ENCODE results near the gene CD82. TPM values are rescaled to one million over a fixed set of nuclear protein-coding genes. Genes with fewer than 3 reads are reported as not detected.
A peak's percentile ranks its signal among the peaks of the same experiment; 100 is the strongest.

Gene CD82
- total RNA-seq (2021; fragmentation: NEBNext Ultra II Directional; extraction: Animal tissue kit (Norgen Biotek cat#: 25700)) (7.9 and 8.6 TPM in 2 replicates), polyA plus RNA-seq (2011; rRNA removed) (10.1 and 10.3 TPM in 2 replicates), polyA minus RNA-seq (2011; rRNA and poly(A)+ RNA removed) (3.8 and 10.3 TPM in 2 replicates)
- polyA plus RNA-seq (2011; cell fraction: cytosol; rRNA removed) = 11.5 TPM
- polyA plus RNA-seq (2011; cell fraction: nucleus; rRNA removed) = 5.3 TPM
- 6.0 to 11.2 TPM (median 8.8 TPM) in 4 replicates for polyA plus RNA-seq (2012, experiment 1 of 2)
- polyA plus RNA-seq (2012, experiment 2 of 2) = 5.3 TPM
- polyA plus RNA-seq (2013, experiment 1 of 2) = 6.9 TPM
- 7.0 TPM for polyA plus RNA-seq (2013, experiment 2 of 2)
- 6.8 TPM for polyA minus RNA-seq (2011; cell fraction: cytosol; rRNA and poly(A)+ RNA removed)
- polyA minus RNA-seq (2011; cell fraction: nucleus; rRNA and poly(A)+ RNA removed) = 2.9 TPM
- long read RNA-seq, experiment 1, partial matches to known transcripts = 0 of 2 reads
- long read RNA-seq, experiment 1, other reads (novel, unspliced or antisense) = 0 of 2 reads
- long read RNA-seq, experiment 2, partial matches to known transcripts = 2 of 6 reads
- long read RNA-seq, experiment 2, other reads (novel, unspliced or antisense) = 1 of 6 reads

GRCh38 chr11:44565211-44565952 lies at the start of gene CD82:
CD82 (plus strand) TSS chr11:44565663; CDS start chr11:44594663, 29,000 bp downstream.
- CTCF ChIA-PET (ENCODE audit: partially characterized antibody) = interaction anchor here (0.6 to 14.7 kb wide), 12 partner anchors 8 to 329 kb away, joined by 3 to 182 read pairs (median 3); no protein-coding TSS in a partner anchor
- H3K4me3 ChIP-seq (ENCODE audit: extremely low read depth in 1 of 4, insufficient read depth in 2 of 4, low read depth in 3 of 4, low read length in 4 of 4) = peak within 1 kb of the TSS; percentile 50 to 69 (median 60)
- peaks cover 5 to 20% (median 8%) of the 10 kb centered on the region in 4 experiments for H3K4me1 ChIP-seq (replicated peaks in 1 of 4; ENCODE audit: control insufficient read depth in 3 of 4, insufficient read depth in 4 of 4, low read length in 3 of 4)
- FAIRE-seq (no peak), DNase-seq (ENCODE audit: low read depth in 1 of 2, low spot score in 2 of 2) (peak; percentile 97 to 99)
- H2BK15ac ChIP-seq (ENCODE audit: low read length) = peak within 1 kb of the TSS; percentile 25; the same call in 1 of the 2 replicates
- H3K79me2 ChIP-seq (ENCODE audit: control insufficient read depth in 1 of 2, insufficient read depth in 2 of 2, low read length in 2 of 2) = no peaks in the 10 kb centered on the region
- H3K23me2 ChIP-seq (ENCODE audit: low read depth, low read length) = peaks cover 9% of the 10 kb centered on the region
- no peaks in the 10 kb centered on the region for H3K9me3 ChIP-seq (ENCODE audit: insufficient read depth in 2 of 2, low read depth in 1 of 2, low read length in 1 of 2)
- peak within 1 kb of the TSS; percentile 74 to 91 for H3K4me2 ChIP-seq (ENCODE audit: insufficient read depth in 1 of 2, low read depth in 2 of 2, low read length in 2 of 2)
- no peak within 1 kb of the TSS for H2AK5ac ChIP-seq (ENCODE audit: low read depth, low read length)
- H2BK12ac ChIP-seq (ENCODE audit: low read depth, low read length) = peak within 1 kb of the TSS; percentile 89; the same call in 1 of the 2 replicates
- POLR2A ChIA-PET (ENCODE audit: partially characterized antibody) = interaction anchor here (0.7 to 1.7 kb wide), 3 partner anchors 8 to 345 kb away, joined by 3 read pairs; no protein-coding TSS in a partner anchor
- H4K5ac ChIP-seq (ENCODE audit: insufficient read length, low read depth, low read length) = peak within 1 kb of the TSS; percentile 28
- peak within 1 kb of the TSS; percentile 93 for H2BK120ac ChIP-seq (replicated peaks; ENCODE audit: low read depth, low read length)
- peak within 1 kb of the TSS; percentile 35 for H3K56ac ChIP-seq (replicated peaks; ENCODE audit: insufficient read length, low read depth, low read length)
- peaks cover 0 to 15% (median 7%) of the 10 kb centered on the region in 4 experiments; a peak in 6 of 7 replicates for H3K27me3 ChIP-seq (replicated peaks in 1 of 4; ENCODE audit: control insufficient read depth in 3 of 4, extremely low read depth in 1 of 4, insufficient read depth in 3 of 4, low read length in 3 of 4)
- H2AFZ ChIP-seq (ENCODE audit: low read length) = peak within 1 kb of the TSS; percentile 64
- H4K8ac ChIP-seq (ENCODE audit: extremely low read depth, insufficient read depth, low read length) = peak within 1 kb of the TSS; percentile 87
- H4K91ac ChIP-seq (replicated peaks; ENCODE audit: insufficient read length, low read length) = peak within 1 kb of the TSS; percentile 94
- no peaks in the 10 kb centered on the region for H3K36me3 ChIP-seq (ENCODE audit: control insufficient read depth in 2 of 4, insufficient read depth in 4 of 4, low read length in 3 of 4)
- H3K9ac ChIP-seq (replicated peaks in 1 of 4; ENCODE audit: extremely low read depth in 1 of 4, low read depth in 3 of 4, low read length in 3 of 4) = peak within 1 kb of the TSS in 2 of 4 experiments; percentile 20 to 58; a peak in 4 of 7 replicates
- H2BK20ac ChIP-seq (ENCODE audit: low read length) = 0 out of 2 replicates have a peak within 1 kb of the TSS, but pooled peaks have one; percentile 88
- peak within 1 kb of the TSS; percentile 75 for H3K4ac ChIP-seq (replicated peaks; ENCODE audit: insufficient read length, low read depth, low read length)
- H3K14ac ChIP-seq (ENCODE audit: insufficient read length) = no peak within 1 kb of the TSS
- H3K79me1 ChIP-seq (ENCODE audit: low read depth, low read length) = no peaks in the 10 kb centered on the region
- H3K27ac ChIP-seq (ENCODE audit: low read depth, low read length) = no peak within 1 kb of the TSS
- H2BK5ac ChIP-seq (ENCODE audit: low read depth, low read length) = 0 out of 2 replicates have a peak within 1 kb of the TSS, but pooled peaks have one; percentile 19
- peaks cover 0 to 2% of the 10 kb centered on the region in 2 experiments for H4K20me1 ChIP-seq (replicated peaks in 1 of 2; ENCODE audit: control insufficient read depth in 1 of 2, insufficient read depth in 2 of 2, low read length in 2 of 2)
- H3K18ac ChIP-seq (ENCODE audit: extremely low read depth, low read length) = peak within 1 kb of the TSS; percentile 39; the same call in 1 of the 2 replicates
- H3K23ac ChIP-seq (ENCODE audit: insufficient read length) = no peak within 1 kb of the TSS
- whole genome bisulfite sequencing, 2 experiments (ENCODE audit: extremely low coverage in 1 of 2, insufficient coverage in 1 of 2, insufficient read length in 1 of 2, insufficient replicate concordance in 2 of 2, low coverage in 1 of 2, low lambda C conversion rate in 2 of 2, missing lambda C conversion rate in 1 of 2) = 2% methylated on average over 45 of the region's 64 CpGs; no CpG with 5 or more reads in 1 of the 2 experiments
- TF ChIP-seq JUND (IDR thresholded peaks at IDR 0.05; ENCODE audit: low read length) (no peak), POLR2A (IDR thresholded peaks at IDR 0.05; ENCODE audit: control extremely low read depth in 1 of 2, low read depth in 2 of 2, low read length in 2 of 2) (no peak), CHD1 (IDR thresholded peaks at IDR 0.05; ENCODE audit: low read depth, low read length) (no peak), SUZ12 (IDR thresholded peaks at IDR 0.05; ENCODE audit: low read length) (no peak), E2F6 (IDR thresholded peaks at IDR 0.05) (no peak), SIN3A (conservative IDR thresholded peaks at IDR 0.05 in 1 of 2, IDR thresholded peaks at IDR 0.05 in 1 of 2; ENCODE audit: low read depth in 1 of 2, low read length in 2 of 2) (0 out of 4 replicates have a peak, but pooled peaks of 1 of the 2 experiments have one; percentile 37), RAD21 (IDR thresholded peaks at IDR 0.05 in 1 of 2, conservative IDR thresholded peaks at IDR 0.05 in 1 of 2; ENCODE audit: low read depth in 2 of 2, low read length in 2 of 2) (peak in 1 of 2 experiments; percentile 26; a peak in 1 of 4 replicates)
